Activated T-cell treated with anti-CD3 and anti-CD28 coated beads, Interleukin-2, amount 50 U/mL, for 24 hours (primary cell): ENCODE measurements around the gene NUP188.
A peak's percentile ranks its signal among the peaks of the same experiment; 100 is the strongest.
"Not testable (repeated sequence)": the region's sequence is repeated elsewhere in the genome, so short reads cannot be mapped to it uniquely, and the experiment has no call there.

Experiments
- DNase-seq: peaks from one replicate; pipeline ENCODE4 v3.0.0-alpha.2; 2020
- H3K27ac Mint-ChIP-seq: 2 replicates; pipeline ENCODE4 v1.8.0; 2020; ENCODE audit warnings: mild to moderate bottlenecking, mixed read lengths
- H3K27me3 Mint-ChIP-seq: 2 replicates; pipeline ENCODE4 v1.8.0; 2020; ENCODE audit warnings: mixed read lengths
- H3K36me3 Mint-ChIP-seq: 2 replicates; pipeline ENCODE4 v1.8.0; 2020; ENCODE audit warnings: low read depth, mixed read lengths
- H3K4me1 Mint-ChIP-seq: 2 replicates; pipeline ENCODE4 v1.8.0; 2020; ENCODE audit warnings: low read depth, mixed read lengths
- H3K4me3 Mint-ChIP-seq: 2 replicates; pipeline ENCODE4 v1.8.0; 2020; ENCODE audit warnings: mild to moderate bottlenecking, moderate library complexity, mixed read lengths
- H3K9me3 Mint-ChIP-seq: 2 replicates; pipeline ENCODE4 v1.8.0; 2020; ENCODE audit warnings: mixed read lengths

NUP188 gene

DNA sequence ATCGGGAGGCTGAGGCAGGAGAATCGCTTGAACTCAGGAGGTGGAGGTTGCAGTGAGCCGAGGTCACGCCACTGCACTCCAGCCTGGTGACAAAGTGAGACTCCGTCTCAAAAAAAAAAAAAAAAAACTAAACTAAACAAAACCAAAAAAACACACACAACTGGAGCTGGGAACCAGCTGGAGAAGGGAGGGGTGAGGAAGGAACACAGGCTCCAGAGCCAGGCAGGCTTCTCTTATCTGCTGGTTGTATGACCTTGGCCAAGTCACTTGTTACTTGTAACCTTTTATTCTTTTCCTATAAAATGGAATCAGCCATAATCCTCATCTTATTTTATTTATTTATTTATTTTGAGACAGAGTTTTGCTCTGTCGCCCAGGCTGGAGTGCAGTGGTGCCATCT is 56.7 kb downstream of the NUP188 start:
- H3K9me3 Mint-ChIP-seq, H3K4me3 Mint-ChIP-seq, DNase-seq, H3K27ac Mint-ChIP-seq, H3K4me1 Mint-ChIP-seq, H3K27me3 Mint-ChIP-seq: not testable (repeated sequence)
- H3K36me3 Mint-ChIP-seq, result peaks cover 91% of the 10 kb centered on the region

DNA sequence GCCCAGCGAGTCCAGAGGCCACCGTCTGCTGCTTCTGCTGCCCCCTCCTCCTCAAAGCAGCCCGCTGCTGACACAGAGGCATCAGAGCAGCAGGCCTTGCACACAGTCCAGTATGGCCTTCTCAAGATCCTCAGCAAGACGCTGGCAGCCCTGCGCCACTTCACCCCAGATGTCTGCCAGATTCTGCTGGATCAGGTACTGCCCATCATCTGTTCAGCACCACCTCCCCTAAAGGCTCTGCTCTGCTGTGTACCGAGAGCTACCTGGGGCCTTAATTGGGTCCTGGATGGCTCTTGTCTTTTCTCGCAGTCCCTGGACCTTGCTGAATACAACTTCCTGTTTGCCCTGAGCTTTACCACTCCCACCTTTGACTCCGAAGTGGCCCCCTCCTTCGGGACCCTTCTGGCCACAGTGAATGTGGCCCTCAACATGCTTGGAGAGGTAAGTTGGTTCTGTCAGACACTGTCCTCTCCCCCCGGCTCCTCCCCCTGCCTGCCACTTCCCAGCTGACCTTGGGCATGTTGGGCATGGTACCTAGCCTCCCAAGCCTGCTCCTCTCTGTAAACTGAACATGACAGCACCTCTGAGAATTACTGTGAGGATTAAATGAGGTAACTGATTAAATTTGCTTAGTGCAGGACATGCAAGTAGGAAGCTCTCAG is 58.0 kb downstream of the NUP188 start:
- H3K4me3 Mint-ChIP-seq, result no peak overlapping the region
- no peak for DNase-seq
- no peaks in the 10 kb centered on the region for H3K9me3 Mint-ChIP-seq
- H3K36me3 Mint-ChIP-seq, result peaks cover 88% of the 10 kb centered on the region
- peak overlapping the region; percentile 78 for H3K27ac Mint-ChIP-seq
- H3K27me3 Mint-ChIP-seq, result no peaks in the 10 kb centered on the region
- H3K4me1 Mint-ChIP-seq, result no peaks in the 10 kb centered on the region

DNA sequence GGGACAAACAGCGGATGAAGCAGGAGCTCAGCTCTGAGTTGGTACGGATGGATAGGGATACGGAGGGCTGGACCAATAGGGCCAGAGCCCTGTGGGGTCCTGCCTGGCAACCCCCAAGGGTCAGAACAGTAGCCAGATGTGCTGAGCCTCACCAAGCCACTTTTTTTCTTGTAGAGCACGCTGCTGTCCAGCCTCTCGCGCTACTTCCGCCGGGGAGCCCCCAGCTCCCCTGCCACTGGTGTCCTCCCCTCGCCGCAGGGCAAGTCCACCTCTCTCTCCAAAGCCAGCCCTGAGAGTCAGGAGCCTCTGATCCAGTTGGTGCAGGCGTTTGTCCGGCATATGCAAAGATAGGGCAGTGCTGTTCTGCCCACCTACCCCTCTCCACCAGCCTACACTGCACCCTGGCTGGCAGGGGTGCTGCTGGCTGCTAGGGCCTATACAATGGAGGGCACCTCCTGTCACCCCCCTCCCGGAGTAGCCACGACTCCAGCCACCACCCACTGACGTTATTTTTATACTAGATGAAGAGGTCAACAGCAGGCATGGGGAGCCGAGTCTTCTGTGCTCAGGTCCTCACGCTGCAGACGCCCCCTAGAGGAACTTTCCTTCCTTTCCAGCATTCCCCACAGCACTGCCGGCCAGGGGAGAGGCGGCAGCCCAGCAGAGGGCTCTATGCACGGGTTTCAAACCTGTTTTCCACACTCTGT is 59.0 kb downstream of the NUP188 start:
- Mint-ChIP-seq H3K27me3 (no peaks in the 10 kb centered on the region), H3K4me1 (no peaks in the 10 kb centered on the region), H3K4me3 (no peak overlapping the region), H3K36me3 (peaks cover 85% of the 10 kb centered on the region), H3K9me3 (no peaks in the 10 kb centered on the region), H3K27ac (peak overlapping the region; percentile 78)
- peak; percentile 60 for DNase-seq

DNA sequence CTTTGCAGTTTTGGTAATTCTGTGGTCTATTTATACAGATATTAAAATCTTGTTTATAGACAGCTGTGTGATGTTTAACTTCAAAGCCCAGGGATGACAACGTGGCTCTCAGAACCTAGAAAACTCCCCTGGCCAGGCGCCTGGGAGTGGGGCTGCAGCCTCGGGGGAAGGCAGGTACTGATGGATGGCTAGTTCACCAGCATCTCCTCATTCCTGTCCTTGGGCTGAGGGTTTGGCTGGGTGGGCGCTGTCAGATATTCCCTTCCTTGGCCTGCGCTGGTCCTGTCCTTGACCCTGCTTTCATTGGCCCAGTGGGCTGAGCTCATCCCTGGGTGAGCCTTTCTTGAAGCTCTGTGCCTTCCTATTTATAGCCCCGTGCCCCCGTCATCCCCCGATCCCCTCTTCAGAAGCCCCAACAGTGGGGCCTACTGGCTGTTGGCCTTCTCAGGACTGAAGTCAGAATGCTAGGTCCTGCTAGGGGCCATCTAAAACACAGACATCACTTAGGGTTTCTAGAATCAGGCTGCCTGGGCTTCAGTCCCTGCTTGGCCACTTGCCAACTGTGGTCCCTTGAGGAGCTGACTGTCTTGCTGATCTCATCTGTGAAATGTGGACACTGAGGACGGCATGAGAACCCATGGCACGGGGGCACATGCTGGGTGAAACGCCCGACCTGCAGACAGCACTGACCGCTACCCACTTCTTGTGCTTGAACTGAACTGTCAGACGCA is 59.7 kb downstream of the NUP188 start:
- peaks cover 84% of the 10 kb centered on the region for H3K36me3 Mint-ChIP-seq
- peak overlapping the region; percentile 44 for H3K27ac Mint-ChIP-seq
- H3K4me1 Mint-ChIP-seq, result no peaks in the 10 kb centered on the region
- H3K27me3 Mint-ChIP-seq, result no peaks in the 10 kb centered on the region
- no peak for DNase-seq
- H3K4me3 Mint-ChIP-seq, result no peak overlapping the region
- H3K9me3 Mint-ChIP-seq, result no peaks in the 10 kb centered on the region

DNA sequence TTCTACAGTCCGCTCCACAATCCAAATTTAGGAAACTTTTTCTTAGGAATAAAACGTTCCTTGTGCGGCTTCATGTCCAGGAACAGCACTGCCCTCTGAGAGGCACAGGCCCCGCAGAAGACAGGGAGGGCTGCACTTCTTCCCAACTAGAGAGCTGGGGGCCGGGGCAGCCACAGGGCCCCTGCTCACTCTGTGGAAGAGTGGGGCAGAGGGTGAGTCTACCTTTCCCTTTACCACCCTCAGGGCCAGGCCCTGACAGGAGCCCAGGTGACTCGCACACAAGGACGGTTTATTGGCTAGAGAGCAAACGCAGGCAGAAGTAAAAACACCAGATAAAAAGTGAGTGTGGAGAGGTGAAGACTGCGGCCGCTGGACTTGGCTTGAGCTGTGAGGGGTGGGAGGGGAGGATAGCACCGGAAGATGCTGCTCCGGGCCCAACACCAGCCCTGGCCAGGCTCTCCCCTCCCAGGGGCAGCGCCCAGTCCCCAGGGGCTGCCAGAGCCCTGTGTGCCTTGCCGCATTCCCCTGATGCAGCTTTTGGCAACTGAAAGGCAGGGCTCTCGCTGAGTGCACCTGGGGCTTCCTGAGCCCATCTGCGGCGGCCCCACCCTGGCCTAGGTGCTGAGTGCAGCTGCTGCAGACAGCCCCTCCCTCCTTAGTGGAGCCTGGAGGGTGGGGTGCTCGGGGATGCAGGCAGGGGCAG is 60.4 kb downstream of the NUP188 start:
- Mint-ChIP-seq H3K9me3 (no peaks in the 10 kb centered on the region), H3K36me3 (peaks cover 84% of the 10 kb centered on the region), H3K4me3 (no peak overlapping the region), H3K4me1 (no peaks in the 10 kb centered on the region), H3K27me3 (no peaks in the 10 kb centered on the region), H3K27ac (peak overlapping the region; percentile 69)
- no peak for DNase-seq

DNA sequence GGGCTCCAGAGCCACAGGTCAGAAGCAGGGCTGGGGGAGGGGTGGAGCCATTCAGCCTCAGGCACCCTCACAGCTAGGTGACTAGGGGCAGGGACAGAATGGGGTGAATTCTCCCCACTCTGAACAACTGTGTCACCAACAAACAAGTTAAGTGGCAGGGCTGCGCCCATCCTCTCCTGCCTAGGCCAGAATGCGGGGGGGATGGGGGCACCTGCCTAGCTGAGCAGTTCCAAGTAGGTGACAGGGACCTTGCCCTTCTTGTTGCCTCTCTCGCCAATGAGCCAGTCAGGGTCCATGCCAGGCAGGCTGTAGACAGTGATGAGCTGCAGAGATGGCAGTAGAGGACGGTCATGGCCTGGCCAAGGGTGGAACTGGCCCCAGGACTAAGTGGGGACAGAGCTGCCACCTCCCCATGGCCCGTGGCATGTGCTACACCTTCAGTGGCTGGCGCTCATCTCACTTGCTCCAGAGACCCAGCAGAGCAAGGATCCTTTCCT is 61.0 kb downstream of the NUP188 start:
- DNase-seq, result no peak
- H3K27me3 Mint-ChIP-seq, result no peaks in the 10 kb centered on the region
- H3K36me3 Mint-ChIP-seq, result peaks cover 84% of the 10 kb centered on the region
- no peaks in the 10 kb centered on the region for H3K4me1 Mint-ChIP-seq
- no peak overlapping the region for H3K4me3 Mint-ChIP-seq
- H3K9me3 Mint-ChIP-seq, result no peaks in the 10 kb centered on the region
- no peak overlapping the region for H3K27ac Mint-ChIP-seq

DNA sequence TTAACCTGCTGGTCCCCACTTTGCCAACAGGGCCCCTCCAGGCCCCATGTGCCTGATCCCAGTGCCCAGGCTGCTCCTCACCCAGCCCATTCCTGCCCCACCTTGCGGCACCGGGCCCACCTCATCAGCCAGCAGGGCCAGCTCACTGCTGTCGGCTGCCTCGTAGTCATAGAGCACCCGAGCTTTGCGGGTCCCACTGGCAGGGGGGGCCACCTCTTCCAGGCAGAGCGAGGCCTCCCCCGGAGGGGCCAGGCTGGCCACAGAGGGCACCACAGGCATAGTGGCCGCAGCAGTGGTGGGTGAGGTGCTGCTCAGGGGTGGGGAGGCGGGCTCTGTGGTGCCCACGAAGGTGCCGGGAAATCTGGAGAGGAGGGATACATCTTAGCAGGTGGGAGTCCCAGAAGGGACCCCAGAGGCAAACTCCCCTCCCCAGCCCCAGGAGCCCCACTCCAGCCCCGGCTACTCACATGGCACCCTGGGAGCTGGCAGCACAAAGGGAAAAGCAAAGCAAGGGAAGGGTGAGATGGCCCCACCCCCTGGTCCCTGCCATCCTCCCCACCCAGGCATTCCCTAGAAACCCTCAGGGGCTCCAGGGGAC is 61.6 kb downstream of the NUP188 start:
- no peak for DNase-seq
- Mint-ChIP-seq H3K36me3 (peaks cover 84% of the 10 kb centered on the region), H3K27me3 (no peaks in the 10 kb centered on the region), H3K9me3 (no peaks in the 10 kb centered on the region), H3K4me3 (no peak overlapping the region), H3K27ac (no peak overlapping the region), H3K4me1 (no peaks in the 10 kb centered on the region)

DNA sequence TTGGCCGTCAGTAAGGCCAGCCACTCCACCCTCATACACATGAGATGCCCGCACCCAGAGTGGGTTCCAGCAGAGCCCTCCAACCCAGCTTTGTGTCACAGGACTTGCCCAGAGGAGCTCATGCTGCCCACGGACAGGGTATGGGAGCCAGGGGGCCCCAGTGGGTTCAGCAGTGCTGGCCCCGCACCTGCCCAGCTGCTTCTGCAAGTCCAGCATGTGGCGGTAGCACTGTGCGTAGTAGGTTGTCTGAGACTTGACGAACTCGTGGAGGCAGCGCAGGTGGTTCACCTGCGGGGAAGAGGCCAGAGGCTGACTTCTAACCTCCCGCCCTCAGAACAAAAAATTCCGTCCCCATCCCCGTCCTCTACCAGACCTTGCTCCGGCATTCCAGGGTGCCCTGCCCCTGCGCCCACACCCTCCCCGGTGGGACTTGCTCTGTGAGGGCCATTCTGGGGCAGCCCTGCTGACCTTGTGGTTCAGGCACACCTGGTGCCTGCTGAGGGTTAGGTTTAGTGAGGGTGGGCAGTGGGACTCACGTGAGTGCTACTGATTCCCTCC is 62.2 kb downstream of the NUP188 start:
- Mint-ChIP-seq H3K9me3 (no peaks in the 10 kb centered on the region), H3K4me3 (no peak overlapping the region), H3K27ac (no peak overlapping the region), H3K36me3 (peaks cover 87% of the 10 kb centered on the region), H3K27me3 (no peaks in the 10 kb centered on the region), H3K4me1 (no peaks in the 10 kb centered on the region)
- DNase-seq, result no peak

DNA sequence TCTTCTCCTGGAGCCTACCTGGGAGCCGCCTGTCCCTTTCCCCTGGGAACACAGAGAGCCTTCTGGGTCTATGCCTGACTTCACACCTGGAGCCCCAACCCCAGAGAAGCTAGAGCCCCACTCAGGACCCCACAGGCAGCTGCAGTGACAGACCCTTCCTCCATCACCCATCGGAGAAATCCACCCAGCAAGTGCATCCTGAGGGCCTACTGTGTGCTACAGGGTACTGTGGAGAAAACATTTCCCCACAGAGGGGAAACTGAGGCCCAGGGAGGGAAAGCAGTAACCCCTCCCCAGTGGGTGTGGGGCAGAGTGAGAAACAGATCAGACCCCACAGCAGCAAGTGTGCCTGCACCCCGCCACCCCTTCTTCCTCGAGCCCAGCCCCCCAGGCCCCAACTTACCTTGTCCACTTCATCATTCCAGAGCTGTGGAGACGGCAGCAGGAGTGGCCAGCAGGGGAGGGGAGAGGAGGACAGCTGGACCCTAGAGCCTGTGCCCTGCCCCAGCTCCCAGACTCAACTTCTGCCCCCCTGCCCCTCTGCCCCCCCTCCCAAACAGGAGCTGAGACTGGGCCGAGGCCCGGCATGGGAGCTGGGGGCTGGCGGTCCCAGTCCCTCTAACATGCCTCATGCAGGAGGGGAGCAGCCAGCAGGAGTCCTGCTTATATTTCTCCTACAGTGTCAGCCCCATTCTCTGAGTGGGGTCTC is 62.9 kb downstream of the NUP188 start:
- no peaks in the 10 kb centered on the region for H3K9me3 Mint-ChIP-seq
- H3K36me3 Mint-ChIP-seq, result peaks cover 86% of the 10 kb centered on the region

DNA sequence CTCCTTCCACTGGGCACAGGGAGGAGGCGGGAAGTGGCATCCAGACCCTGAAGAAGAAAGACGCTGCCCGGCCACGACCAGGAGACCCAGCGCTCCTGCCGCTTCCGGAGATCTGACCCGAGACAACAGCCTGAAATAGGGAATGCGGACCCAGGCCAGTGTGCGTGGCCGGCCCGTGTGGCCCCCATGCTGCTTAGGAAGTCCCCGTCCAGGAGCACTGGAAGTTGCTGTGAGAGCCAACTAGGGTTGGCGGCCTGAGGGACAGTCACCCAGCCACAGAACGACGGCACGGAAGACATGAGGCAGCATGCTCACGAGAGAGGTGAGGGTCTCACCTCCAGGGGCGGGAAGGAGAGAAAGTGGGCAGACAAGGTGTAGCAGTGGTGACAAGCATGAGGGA is 63.7 kb downstream of the NUP188 start:
- DNase-seq, result no peak
- Mint-ChIP-seq H3K4me3 (no peak overlapping the region), H3K4me1 (no peaks in the 10 kb centered on the region), H3K36me3 (peaks cover 84% of the 10 kb centered on the region), H3K27me3 (no peaks in the 10 kb centered on the region), H3K9me3 (no peaks in the 10 kb centered on the region), H3K27ac (peak overlapping the region; percentile 11)

More for the DNA sequence above, 62.9 kb downstream of the NUP188 start:
- DNase-seq, result no peak
- Mint-ChIP-seq H3K27ac (peak overlapping the region; percentile 11), H3K4me1 (no peaks in the 10 kb centered on the region), H3K4me3 (no peak overlapping the region), H3K27me3 (no peaks in the 10 kb centered on the region)

DNA sequence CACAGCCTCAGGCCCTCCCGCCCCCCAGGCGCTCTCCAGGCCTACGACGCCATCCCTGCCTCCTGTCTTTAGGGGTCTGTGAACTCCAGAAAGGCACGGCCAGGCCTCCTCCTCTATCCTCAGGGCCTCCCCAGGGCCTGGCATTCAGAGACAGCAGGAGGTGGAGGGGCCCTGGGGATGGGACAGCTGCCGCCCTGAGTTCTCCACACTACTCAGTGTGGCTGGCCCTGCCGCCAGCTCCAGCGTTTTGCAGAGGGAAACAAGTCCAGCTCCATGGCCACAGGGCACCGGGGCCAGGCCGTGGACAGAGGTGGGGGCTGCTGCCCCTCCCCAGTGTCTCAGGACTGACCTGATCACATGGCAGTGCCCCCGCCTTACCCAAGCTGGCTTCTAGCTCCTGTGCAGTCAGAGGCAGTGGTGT is 64.3 kb downstream of the NUP188 start:
- Mint-ChIP-seq H3K4me1 (no peaks in the 10 kb centered on the region), H3K9me3 (no peaks in the 10 kb centered on the region), H3K4me3 (no peak overlapping the region), H3K27ac (no peak overlapping the region), H3K27me3 (no peaks in the 10 kb centered on the region), H3K36me3 (peaks cover 80% of the 10 kb centered on the region)
- DNase-seq, result no peak

DNA sequence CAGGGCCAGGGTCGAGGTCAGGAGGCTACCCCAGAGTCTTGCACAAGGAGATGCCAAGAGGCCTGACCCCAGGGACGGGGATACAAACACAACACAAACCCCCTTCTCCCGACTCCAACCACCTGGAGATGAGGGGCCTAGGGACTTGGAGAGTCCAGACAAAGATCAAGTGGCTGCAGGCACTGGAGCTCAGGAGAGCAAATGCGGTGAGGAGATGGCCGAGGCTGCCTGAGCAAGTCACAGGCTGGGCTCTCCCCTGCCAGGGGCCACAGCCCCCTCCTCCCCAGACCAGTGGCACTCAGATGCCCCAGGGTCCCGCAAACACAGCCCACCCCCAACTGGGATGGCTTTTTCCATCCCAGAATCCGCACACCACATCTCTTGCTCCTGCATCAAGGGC is 64.8 kb downstream of the NUP188 start:
- no peak for DNase-seq
- no peaks in the 10 kb centered on the region for H3K4me1 Mint-ChIP-seq
- no peak overlapping the region for H3K4me3 Mint-ChIP-seq
- H3K36me3 Mint-ChIP-seq, result peaks cover 77% of the 10 kb centered on the region
- H3K27me3 Mint-ChIP-seq, result no peaks in the 10 kb centered on the region
- H3K27ac Mint-ChIP-seq, result peak overlapping the region; percentile 52
- H3K9me3 Mint-ChIP-seq, result no peaks in the 10 kb centered on the region

DNA sequence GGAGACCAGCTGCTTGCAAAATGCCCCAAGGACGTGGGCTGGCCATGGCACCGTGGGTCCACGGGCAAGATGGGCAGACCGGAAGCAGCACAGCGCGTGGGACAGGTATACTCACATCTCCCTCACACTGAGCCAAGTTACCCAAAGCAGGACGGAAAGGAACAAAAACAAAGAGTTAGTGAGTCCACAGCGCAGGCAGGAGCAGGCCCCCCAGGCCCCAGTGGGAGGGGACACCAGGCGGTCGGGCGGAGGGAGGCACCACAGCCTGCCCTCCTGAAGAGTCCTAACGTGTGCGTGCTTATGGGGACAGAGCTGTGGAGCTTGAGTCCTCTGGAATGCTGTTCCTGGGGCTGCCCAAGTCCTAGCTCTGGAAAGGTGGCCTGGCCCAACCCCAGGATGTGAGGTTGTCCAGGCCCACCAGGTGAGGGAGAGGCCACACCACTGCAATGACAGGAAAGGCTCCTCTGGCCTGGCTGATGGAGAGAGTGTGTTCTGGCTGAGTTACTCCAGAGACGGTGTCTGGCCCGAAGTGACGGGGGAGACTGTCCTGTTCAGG is 65.5 kb downstream of the NUP188 start:
- Mint-ChIP-seq H3K9me3 (no peaks in the 10 kb centered on the region), H3K27ac (no peak overlapping the region), H3K36me3 (peaks cover 76% of the 10 kb centered on the region), H3K27me3 (no peaks in the 10 kb centered on the region), H3K4me1 (no peaks in the 10 kb centered on the region), H3K4me3 (no peak overlapping the region)
- DNase-seq, result no peak
